Mucosa of descending colon (tissue), 3 donors: Measurements from ENCODE around the gene CLASP2. TPM values are rescaled to one million over a fixed set of nuclear protein-coding genes. Genes with fewer than 3 reads are reported as not detected.
"Not testable (repeated sequence)": the region's sequence is repeated elsewhere in the genome, so short reads cannot be mapped to it uniquely, and the experiment has no call there.

Experiments
- ATAC-seq: fragments of 200-7000 bp; cut with Tn5 transposase; one replicate; pipeline ENCODE4 v1.9.1; 2020; ENCODE audit warnings: mild to moderate bottlenecking, moderate library complexity
- DNase-seq, 3 donors: peaks; one replicate each; pipeline ENCODE4 v3.0.0-alpha.2; 2020
- H3K36me3 ChIP-seq: fragments of 200-600 bp; one replicate; pipeline ENCODE4 v1.8.0; 2021; ENCODE audit warnings: low read depth, mild to moderate bottlenecking
- H3K4me1 ChIP-seq: fragments of 200-600 bp; one replicate; pipeline ENCODE4 v1.8.0; 2021; ENCODE audit warnings: low read depth, mild to moderate bottlenecking
- H3K4me3 ChIP-seq: fragments of 200-600 bp; one replicate; pipeline ENCODE4 v1.8.0; 2021; ENCODE audit warnings: mild to moderate bottlenecking
- H3K9me3 ChIP-seq: fragments of 200-600 bp; one replicate; pipeline ENCODE4 v1.8.0; 2021; ENCODE audit warnings: mild to moderate bottlenecking
- CTCF ChIP-seq: fragments of 200-600 bp; IDR thresholded peaks from one replicate; pipeline ENCODE4 v1.8.0; 2022; ENCODE audit warnings: antibody characterized with exemption, mild to moderate bottlenecking
- intact Hi-C, 2 donors: fragments of 100-400 bp; cut with DNase I in 1 of 2; cut with micrococcal nuclease in 1 of 2; formaldehyde crosslinking; loops; one replicate each; pipeline versions ENCODE4 v1.11.0 to v1.11.1; 2022; cut with DNase I, micrococcal nuclease
- total RNA-seq, 3 donors: library from RNA; stranded (reverse); fragmentation: NEBNext Ultra II Directional in 2 of 3; extraction: Animal tissue kit (Norgen Biotek cat#: 25700) in 2 of 3; gene quantifications; one replicate each; pipeline versions ENCODE4 v1.2.1 to v1.2.4, GENCODE V29; 2021 to 2023
- donor health status: DM: no; HTN: no; CAD: no; lungs with moderate emphysema.
- donor health status: DM: no; HTN: no; CAD: no.
- donor health status: DM: no; HTN: yes; CAD: no.

Gene CLASP2
- total RNA-seq, 3 donors from 2014 or later = 33.6 to 66.6 (median 44.5) TPM

GRCh38 chr3:33473813-33474212 lies 244.2 kb downstream of the CLASP2 start:
- Histone ChIP-seq H3K4me3 (no peak overlapping the region), H3K4me1 (no peaks in the 10 kb centered on the region), H3K9me3 (no peaks in the 10 kb centered on the region), H3K36me3 (no peaks in the 10 kb centered on the region)
- intact Hi-C loops = no loop called here
- DNase-seq = no peak
- ATAC-seq = no peak
- TF ChIP-seq CTCF = no peak

- H3K4me1 ChIP-seq = no peaks in the 10 kb centered on the region
- H3K9me3 ChIP-seq = no peaks in the 10 kb centered on the region
- no peak for DNase-seq
- no peak for TF ChIP-seq CTCF
- no peak for ATAC-seq
- H3K4me3 ChIP-seq = no peak overlapping the region
- intact Hi-C loops = no loop called here
- no peaks in the 10 kb centered on the region for H3K36me3 ChIP-seq
Observed at GRCh38 chr3:33467786-33468185, 250.3 kb downstream of the CLASP2 start.

- intact Hi-C loops = no loop called here
- DNase-seq = no peak
- no peaks in the 10 kb centered on the region for H3K36me3 ChIP-seq
- peaks cover 27% of the 10 kb centered on the region for H3K9me3 ChIP-seq
- TF ChIP-seq CTCF = no peak
- no peak overlapping the region for H3K4me3 ChIP-seq
- ATAC-seq = no peak
- H3K4me1 ChIP-seq = no peaks in the 10 kb centered on the region
Observed at GRCh38 chr3:33461097-33461496, 257.0 kb downstream of the CLASP2 start.

- DNase-seq, H3K36me3 ChIP-seq, intact Hi-C loops, H3K4me1 ChIP-seq, ATAC-seq, H3K4me3 ChIP-seq: not testable (repeated sequence)
- H3K9me3 ChIP-seq = peaks cover 27% of the 10 kb centered on the region
Observed at GRCh38 chr3:33459577-33459976, 258.5 kb downstream of the CLASP2 start.

- intact Hi-C loops = no loop called here
- H3K36me3 ChIP-seq = no peaks in the 10 kb centered on the region
- peaks cover 27% of the 10 kb centered on the region for H3K9me3 ChIP-seq
- no peak for TF ChIP-seq CTCF
- no peak overlapping the region for H3K4me3 ChIP-seq
- no peak for ATAC-seq
- DNase-seq = no peak
- H3K4me1 ChIP-seq = no peaks in the 10 kb centered on the region
Observed at GRCh38 chr3:33458446-33458845, 259.6 kb downstream of the CLASP2 start.

GRCh38 chr3:33456756-33457155 lies 261.3 kb downstream of the CLASP2 start:
- no peak for ATAC-seq
- intact Hi-C loops = no loop called here
- H3K4me1 ChIP-seq = no peaks in the 10 kb centered on the region
- no peak overlapping the region for H3K4me3 ChIP-seq
- no peak for TF ChIP-seq CTCF
- H3K9me3 ChIP-seq = peaks cover 27% of the 10 kb centered on the region
- H3K36me3 ChIP-seq = no peaks in the 10 kb centered on the region
- DNase-seq = no peak
